Peyer's patch (tissue), 4 donors: ENCODE results near the gene PFKFB3.

Experiments used
- CTCF ChIP-seq, 6 experiments: fragments of 450-650 bp in 4 of 6; fragments of 200-600 bp in 2 of 6; sonication (generic) in 1 of 6; IDR thresholded peaks; one replicate each; pipeline ENCODE4 v1.5.1; 2017 to 2019; ENCODE audit warnings: antibody characterized with exemption in 6 of 6, mild to moderate bottlenecking in 3 of 6, moderate library complexity in 1 of 6
- POLR2A ChIP-seq, 2 donors: fragments of 450-650 bp; IDR thresholded peaks; one replicate each; pipeline ENCODE4 v1.5.1; 2017; ENCODE audit warnings: antibody characterized with exemption in 2 of 2, mild to moderate bottlenecking in 2 of 2, moderate library complexity in 2 of 2

DNA sequence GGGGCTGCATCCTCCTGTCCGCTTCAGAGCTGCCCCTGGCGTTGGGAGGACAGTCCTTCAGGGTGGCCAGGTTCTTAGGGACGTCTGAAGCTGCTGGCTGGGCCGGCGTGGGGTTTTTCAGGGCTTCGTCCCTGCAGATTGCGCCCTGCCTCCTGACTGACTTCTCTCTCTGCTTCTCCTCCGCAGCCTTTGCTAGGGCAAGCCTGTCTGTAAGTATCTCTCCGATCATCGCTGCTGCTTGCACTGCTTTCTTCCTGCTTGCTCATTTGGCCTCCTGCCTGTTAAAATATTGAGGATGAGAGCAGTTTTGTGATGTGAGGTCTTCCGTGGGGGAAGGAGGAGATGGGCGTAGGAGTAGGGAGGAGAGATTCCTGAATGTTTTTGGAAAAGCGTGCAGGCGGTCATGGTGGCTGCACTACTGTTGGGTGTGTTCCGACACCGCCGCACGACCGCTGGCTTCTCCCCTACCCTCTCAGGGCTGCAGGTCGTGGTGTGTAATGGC lies 25.3 kb downstream of the PFKFB3 start:
- TF ChIP-seq CTCF (IDR thresholded peaks at IDR 0.05) (no peak), POLR2A (IDR thresholded peaks at IDR 0.05) (no peak)
